Measurements from ENCODE around the gene CASP14.
"Not testable (repeated sequence)": the region's sequence is repeated elsewhere in the genome, so short reads cannot be mapped to it uniquely, and the experiment has no call there.

CASP14 gene

DNA sequence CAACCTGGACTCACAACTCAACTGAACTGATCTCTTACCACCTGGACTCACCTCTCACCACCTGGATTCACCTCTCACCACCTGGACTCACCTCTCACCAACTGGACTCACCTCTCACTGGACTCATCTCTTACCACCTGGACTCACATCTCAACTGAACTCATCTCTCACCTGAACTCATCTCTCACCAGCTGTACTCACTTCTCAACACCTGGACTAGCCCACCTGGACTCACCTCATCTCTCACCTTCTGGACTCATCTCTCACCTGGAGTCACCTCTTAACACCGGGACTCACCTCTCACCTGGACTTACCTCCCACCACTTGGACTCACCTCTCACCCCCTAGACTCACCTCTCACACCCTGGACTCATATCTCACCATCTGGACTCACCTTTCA is 7.3 kb upstream of the CASP14 start:
- no peak overlapping the region for H3K4me3 ChIP-seq
- TF ChIP-seq, protein P1, sequence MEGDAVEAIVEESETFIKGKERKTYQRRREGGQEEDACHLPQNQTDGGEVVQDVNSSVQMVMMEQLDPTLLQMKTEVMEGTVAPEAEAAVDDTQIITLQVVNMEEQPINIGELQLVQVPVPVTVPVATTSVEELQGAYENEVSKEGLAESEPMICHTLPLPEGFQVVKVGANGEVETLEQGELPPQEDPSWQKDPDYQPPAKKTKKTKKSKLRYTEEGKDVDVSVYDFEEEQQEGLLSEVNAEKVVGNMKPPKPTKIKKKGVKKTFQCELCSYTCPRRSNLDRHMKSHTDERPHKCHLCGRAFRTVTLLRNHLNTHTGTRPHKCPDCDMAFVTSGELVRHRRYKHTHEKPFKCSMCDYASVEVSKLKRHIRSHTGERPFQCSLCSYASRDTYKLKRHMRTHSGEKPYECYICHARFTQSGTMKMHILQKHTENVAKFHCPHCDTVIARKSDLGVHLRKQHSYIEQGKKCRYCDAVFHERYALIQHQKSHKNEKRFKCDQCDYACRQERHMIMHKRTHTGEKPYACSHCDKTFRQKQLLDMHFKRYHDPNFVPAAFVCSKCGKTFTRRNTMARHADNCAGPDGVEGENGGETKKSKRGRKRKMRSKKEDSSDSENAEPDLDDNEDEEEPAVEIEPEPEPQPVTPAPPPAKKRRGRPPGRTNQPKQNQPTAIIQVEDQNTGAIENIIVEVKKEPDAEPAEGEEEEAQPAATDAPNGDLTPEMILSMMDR (IDR thresholded peaks at IDR 0.05) = no peak
- no peak for DNase-seq (ENCODE audit: low spot score)
- H3K27ac ChIP-seq = no peak overlapping the region

DNA sequence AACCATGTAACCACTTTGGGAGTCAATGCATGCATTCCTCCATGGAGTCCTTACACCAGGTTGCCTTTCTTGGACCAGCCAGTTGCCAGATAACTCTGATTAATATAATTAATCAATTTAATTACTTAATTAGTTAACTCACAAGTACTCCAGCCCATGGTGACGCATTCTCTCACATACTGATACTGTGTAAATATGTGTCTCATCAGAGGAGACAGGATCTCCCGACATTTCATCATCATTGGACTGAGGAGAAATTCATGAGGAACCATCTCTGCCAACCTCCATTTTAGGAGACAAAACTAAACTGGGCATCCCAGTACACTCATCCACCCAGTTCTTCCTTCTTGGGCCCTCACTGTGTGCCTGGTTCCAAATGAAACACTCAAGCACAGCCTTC is 6.5 kb upstream of the CASP14 start:
- H3K4me3 ChIP-seq = no peak overlapping the region
- TF ChIP-seq, protein P1 (IDR thresholded peaks at IDR 0.05) = no peak
- DNase-seq (ENCODE audit: low spot score) = no peak

DNA sequence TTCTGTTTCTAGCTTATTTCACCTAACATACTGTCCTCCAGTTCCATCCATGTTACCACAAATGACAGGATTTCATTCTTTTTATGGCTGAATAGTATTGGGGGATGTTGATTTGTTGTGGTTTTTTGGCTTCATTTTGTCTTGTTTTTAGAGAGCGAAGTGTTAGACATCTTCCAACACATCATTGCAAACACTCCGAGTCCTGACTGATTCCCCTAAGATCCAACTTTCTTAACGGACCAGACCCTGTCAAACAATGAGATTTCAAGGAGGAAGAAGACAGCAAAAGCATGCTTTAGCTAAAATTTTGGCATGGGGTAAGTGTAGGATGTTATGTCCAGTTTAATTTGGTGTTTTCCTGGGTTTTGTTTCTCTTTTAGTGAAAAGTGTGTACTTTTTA is 3.8 kb upstream of the CASP14 start:
- TF ChIP-seq, protein P1 (IDR thresholded peaks at IDR 0.05) = no peak
- DNase-seq (ENCODE audit: low spot score) = no peak
- no peak overlapping the region for H3K27ac ChIP-seq
- no peak overlapping the region for H3K4me3 ChIP-seq

More for the DNA sequence above, 6.5 kb upstream of the CASP14 start:
- no peak overlapping the region for H3K27ac ChIP-seq

DNA sequence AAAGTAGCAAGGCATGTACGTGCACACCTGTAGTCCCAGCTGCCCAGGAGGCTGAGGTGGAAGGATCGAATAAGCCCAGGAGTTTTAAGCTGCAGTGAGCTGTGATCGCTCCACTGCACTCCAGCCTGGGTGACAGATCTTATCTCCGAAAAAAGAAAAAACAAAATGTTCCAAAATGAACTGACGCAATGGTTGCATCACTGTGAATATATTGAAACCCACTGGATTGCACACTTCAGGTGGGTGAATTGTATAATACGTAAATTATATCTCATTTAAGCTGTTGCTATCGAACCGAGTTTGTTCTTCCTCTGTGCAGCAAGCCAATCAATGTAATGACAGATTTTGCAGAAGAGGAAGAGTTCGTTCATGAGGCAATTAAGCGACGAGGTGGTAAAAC is 1.6 kb upstream of the CASP14 start:
- no peak for DNase-seq (ENCODE audit: low spot score)
- H3K4me3 ChIP-seq = no peak overlapping the region
- TF ChIP-seq, protein P1 (IDR thresholded peaks at IDR 0.05) = no peak
- no peak overlapping the region for H3K27ac ChIP-seq

DNA sequence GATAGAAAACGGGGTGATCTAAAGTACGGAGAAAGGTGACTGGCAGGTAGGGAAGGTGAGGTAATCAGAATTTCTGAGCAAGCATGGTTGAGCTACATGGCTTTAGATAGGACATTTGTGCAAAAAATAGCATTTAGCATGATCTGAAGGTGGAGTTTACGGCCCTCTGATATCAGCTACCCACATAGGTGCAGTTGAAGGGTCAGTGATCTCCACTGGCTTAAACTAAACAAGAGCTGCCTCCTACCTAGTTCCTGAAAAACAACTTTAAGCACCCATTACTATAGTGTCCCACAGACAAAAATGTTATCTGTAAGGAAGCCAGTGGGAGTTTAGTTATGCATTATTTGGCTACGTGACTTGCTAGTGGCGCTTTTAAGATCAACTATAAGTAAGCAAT is 1.2 kb upstream of the CASP14 start:
- DNase-seq (ENCODE audit: low spot score) = no peak
- Histone ChIP-seq H3K4me3 (no peak overlapping the region), H3K27ac (no peak overlapping the region)
- TF ChIP-seq, protein P1 (IDR thresholded peaks at IDR 0.05) = no peak

DNA sequence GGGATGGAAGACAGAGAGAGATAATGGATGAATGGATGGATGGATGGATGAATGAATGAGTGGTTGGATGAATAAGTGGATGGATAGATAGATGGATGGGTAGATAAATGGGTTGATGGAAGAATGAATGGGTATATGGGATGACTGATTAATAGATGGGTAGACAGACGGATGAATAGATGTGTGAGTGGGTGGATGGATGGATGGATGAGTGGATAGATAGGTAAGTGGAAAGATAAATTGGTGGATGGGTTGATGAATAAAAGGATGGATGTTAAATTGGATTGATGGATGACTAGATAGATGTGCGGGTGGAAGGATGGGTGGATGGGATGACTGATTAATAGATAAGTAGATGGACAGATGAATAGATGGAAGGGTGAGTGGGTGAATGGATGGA is 1.4 kb downstream of the CASP14 start:
- no peak for DNase-seq (ENCODE audit: low spot score)
- Histone ChIP-seq H3K4me3 (no peak overlapping the region), H3K27ac (no peak overlapping the region)
- TF ChIP-seq, protein P1 (IDR thresholded peaks at IDR 0.05) = no peak

DNA sequence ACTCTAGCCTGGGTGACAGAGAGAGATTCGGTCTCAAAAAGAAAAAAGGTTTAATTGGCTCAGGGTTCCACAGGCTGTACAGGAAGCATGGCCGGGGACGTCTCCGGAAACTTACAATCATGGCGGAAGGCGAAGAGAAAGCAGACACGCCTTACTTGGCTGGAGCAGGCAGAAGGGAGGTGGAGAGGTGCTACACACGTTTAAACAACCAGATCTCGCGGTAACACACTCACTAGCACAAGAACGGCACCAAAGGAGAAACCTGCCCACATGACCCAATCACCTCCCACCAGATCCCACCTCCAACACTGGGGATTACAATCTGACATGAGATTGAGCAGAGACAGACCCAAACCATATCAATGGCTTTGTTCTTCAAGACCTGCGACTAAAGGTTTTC is 12.8 kb downstream of the CASP14 start:
- H3K27ac ChIP-seq = no peak overlapping the region
- TF ChIP-seq, protein P1 (IDR thresholded peaks at IDR 0.05) = no peak
- no peak for DNase-seq (ENCODE audit: low spot score)
- no peak overlapping the region for H3K4me3 ChIP-seq

DNA sequence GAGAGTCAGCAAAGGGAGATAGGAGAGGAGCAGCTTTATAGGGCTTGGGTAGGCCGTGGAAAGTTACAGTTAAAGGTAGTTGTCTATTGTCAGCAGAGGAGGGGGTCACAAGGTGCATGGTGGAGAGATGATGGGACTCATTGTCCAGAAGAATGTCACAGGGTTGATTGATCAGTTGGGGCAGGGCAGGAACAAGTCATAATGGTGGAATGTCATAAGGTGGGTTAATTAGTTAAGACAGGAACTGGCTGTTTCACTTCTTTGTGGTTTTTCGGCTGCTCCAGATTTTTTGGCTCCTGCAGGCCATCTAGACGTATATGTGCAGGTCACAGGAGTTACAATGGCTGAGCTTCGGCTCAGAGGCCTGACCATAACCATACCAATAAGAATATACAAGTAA is 21.1 kb downstream of the CASP14 start:
- not testable (repeated sequence) for H3K27ac ChIP-seq; DNase-seq (ENCODE audit: low spot score); H3K4me3 ChIP-seq
